ENCODE results near the gene TCF7L1.

TCF7L1 gene

DNA sequence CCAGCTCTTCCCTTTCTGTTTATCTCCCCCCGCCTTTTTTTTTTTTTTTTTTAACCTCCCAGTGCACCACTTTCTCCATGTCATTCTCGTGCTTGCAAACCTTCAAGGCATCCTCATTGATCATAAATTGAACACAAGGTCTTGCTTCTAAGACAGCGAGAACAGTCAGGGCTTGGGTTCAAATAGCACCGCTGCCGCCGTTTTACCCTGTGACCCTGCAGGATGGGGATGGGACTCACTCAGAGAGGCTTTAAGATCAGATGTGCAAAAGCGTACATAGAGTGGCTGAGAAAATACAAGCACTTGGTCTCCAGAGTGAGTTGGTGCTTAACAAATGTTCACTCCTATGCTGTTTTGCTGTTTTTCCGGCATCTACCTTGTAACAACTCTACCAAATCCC, 93.6 kb downstream of the TCF7L1 start:
- DNase-seq (ENCODE audit: low read depth, low spot score): no peak

DNA sequence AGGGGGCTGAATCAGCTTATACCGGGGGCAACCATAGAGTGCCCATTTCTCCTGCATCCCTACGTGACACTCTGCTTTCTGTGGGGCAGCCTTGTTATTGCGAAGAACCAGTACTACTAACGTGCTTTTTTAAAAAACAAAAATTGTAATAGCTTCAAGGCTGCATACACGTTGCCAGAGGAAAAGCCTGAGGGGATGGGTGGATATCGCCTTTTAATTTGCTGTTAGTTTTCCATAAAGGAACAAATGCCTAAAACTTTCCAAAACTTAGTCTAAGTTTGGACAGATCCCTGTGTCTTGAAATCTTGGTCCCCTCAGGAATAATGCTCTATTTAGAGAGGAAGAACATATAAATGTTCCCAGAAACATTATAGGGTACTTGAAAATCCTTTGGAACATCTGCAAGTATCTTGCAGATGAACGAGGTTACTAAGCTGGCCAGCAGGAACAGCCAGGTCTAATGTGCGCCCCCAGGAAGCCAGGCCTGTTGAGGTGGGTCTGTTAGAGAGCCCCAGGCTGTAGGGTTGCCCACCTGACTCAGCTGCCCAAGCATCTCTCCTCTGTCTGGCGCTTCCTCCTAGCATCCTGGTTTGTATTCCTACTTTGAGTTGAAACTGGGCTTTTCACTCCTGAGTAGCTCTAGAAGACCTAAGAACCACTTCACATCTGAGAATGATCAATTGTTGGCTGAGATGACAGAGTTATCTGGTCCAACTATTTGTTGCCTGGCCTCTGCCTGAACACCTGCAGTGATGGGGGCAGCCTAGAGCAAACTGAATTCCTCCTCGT, 97.7 kb downstream of the TCF7L1 start:
- DNase-seq (ENCODE audit: low read depth, low spot score): no peak

DNA sequence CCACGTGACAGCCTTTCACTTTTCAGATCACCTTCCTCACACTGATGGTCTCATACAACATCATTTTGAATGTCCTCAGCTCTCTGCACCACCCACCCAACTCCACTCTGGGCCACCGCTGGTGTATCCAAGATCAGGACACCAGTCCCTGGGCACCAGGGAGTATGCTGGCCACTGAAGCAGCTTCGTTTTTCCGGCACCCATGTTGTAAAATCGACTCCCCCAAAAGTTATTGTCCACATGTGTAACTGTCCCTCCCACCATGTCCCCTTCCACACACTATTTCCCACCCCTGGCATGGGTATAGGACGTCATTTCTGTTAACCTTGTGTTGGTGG, 98.2 kb downstream of the TCF7L1 start:
- DNase-seq (ENCODE audit: low read depth, low spot score): no peak

DNA sequence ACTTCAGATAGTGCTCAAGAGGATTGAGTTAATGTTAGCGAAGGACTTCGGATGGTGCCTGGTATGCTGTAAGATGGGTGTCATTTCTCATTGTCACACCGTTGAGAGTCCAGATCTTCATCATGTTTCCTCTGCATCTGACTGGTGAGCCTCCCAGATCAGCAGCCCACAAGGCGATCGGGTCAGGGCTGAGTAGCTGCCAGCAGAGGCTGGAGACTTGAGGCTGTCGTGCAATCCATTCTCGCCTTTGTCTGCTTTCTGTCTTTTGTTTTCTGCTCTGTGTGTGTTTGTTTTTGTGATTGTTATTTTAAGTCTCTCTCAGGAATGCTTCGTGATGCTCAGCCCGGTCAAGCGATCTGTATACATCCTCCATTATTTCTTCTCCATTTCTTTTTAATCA, 98.8 kb downstream of the TCF7L1 start:
- DNase-seq (ENCODE audit: low read depth, low spot score): no peak

DNA sequence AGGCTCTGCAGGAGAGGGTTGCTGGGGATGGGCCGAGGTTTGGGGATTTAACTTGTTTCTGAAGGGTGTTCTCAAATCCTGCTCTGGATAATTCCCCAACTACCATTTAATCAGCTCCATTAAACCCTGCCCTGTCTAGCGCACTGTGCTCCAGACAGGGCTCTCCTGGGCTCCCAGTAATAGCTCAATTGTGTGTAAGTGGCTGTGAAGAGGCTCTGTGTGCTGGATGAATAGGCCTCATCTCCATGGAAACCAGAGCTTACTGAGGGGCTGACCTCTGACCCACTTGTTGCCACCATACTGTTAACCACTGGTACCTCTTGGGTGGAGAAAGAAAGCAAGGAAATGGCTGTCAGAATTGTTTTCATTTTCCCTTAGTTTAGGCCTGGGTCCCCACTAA, 101.7 kb downstream of the TCF7L1 start:
- DNase-seq (ENCODE audit: low read depth, low spot score): no peak

DNA sequence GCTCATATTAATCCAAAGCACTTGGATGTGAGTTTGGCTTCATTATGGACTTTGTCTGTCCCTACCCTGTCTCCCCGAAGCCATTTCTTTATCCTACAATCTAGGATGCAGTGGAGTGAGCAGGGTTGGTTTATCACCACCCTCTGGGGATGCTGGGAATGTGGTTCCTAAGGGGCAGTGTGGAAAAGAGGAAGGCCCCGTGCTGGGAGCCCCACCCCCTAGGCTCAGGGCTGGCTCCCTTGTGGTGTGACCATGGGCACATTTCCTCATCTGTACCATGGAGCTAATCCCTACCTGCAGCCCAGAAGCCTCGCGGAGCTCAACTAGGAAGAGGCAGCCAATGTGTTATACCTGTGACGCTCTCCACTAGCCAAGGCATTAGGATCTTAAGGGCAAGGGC, 102.1 kb downstream of the TCF7L1 start:
- DNase-seq (ENCODE audit: low read depth, low spot score): no peak

DNA sequence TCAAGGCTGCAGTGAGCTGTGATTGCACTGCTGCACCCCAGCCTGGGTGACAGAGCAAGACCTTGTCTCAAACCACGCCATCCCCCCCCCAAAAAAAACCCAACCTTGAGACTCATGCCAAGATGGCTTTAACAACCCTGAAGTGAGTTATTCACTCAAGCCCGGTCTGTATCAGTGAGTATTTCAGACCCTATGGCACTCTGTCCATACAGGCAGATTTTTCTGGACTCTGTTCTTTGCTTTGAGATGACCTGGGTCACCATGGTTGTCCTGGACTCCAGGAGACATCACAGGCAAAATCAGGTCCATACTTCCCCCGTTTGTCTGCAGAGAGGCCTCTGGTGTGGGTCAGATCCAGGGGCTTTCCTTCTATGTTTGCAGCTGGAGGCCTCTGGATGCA, 102.9 kb downstream of the TCF7L1 start:
- DNase-seq (ENCODE audit: low read depth, low spot score): no peak

DNA sequence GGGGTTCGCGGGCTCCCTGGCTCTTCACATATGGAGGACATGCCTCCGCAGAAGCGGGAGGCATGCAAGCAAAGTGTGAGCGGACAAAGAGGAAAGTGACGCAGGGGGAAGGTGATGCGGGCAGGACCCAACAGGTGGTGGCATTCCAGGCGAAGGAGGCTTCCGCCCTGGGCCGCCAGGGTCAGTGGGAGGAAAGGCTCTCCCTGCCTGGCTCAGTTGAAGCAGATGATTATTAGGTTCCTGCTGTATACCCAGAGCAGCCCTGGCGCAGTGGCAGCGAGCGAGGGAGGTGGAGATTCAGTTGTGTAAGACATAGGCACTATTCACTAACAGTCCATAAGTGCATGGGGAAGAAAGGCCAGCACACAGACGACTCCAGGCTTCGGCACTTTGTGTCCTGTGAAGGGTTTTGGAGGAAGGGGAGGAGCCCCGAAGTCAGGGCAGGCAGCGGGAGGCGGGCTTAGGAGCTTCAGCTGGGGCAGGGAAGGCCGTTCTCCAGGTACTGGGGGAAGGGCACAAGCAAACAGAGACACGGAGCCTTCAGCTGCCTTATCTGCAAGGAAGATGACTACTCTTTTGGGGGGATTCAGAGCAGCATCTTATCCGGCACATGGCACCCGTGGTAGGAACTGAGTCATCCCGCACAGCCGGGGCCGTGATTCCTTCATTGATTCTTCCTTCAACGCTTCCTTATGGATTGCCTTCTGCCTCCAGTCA, 104.8 kb downstream of the TCF7L1 start:
- no peak for DNase-seq (ENCODE audit: low read depth, low spot score)

DNA sequence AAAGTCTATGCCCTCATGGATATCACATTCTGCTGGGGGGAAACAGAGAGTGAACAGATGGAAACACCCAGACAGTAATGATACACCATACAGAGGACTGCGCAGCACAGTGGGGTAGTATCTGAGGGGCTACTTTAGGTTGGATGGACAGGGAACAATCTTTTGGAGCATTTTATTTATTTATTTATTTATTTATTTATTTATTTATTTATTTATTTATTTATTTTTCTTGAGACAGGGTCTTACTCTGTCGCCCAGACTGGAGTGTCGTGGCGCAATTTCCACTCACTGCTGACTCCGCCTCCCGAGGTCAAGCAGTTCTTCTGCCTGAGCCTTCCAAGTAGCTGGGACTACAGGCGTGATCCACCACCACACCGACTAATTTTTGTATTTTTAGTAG, 105.4 kb downstream of the TCF7L1 start:
- DNase-seq (ENCODE audit: low read depth, low spot score): no peak

DNA sequence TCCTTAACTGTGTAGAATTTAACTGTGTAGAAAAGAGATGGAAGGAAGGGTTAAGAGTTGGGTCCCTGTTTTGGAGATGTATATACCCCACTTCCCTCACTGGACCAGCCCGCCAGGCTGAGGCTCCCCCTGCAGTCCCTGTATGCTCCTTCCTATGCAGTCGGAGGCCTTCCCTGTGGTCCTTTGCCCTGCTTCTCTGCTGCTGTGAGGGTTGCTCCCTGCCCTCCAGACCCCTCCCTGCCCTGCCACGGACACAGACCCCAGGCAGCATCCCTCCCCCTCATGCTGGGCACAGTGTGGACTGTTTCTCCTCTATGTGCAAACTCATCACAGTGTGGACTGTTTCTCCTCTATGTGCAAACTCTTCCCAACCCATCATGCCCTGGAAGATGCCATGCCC, 105.9 kb downstream of the TCF7L1 start:
- DNase-seq (ENCODE audit: low read depth, low spot score): no peak

DNA sequence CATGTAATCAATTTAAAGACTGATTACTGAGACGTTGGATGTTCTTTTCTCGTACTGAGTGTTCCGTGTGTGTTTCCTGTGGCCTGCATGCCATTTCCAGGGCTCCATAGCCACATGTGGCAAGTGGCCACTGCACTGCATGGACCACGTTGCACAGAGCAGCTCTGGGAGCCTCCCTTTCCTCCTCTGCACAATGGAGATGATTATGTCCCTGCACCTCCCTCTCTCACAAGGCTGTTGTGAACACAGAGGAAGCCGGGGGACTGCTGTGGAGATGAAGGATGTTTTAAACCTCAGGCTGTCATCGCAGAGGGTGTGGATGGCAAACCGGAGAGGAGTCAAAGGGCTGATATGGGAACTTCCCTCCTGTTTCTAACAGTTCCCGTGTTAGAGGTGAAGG, 106.9 kb downstream of the TCF7L1 start:
- no peak for DNase-seq (ENCODE audit: low read depth, low spot score)

DNA sequence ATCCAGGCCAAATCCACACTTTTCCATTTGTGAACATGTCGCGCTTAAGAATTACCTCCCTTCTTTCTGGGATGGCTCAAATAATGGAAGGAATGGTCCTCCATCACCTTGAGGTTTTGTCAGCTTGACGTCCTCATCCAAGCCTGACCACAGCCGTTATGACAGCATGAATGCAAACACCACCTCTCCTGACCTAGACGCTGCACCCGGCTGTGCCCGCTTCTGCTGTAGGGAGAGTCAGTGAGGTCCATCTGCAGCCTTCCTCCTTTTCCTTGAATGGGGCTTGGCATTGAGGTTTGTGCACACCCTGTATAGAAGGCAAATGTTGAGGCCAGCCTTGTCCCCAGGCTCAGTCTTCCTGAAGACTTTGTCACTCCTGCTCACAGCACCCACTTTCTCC, 109.1 kb downstream of the TCF7L1 start:
- DNase-seq (ENCODE audit: low read depth, low spot score): no peak

DNA sequence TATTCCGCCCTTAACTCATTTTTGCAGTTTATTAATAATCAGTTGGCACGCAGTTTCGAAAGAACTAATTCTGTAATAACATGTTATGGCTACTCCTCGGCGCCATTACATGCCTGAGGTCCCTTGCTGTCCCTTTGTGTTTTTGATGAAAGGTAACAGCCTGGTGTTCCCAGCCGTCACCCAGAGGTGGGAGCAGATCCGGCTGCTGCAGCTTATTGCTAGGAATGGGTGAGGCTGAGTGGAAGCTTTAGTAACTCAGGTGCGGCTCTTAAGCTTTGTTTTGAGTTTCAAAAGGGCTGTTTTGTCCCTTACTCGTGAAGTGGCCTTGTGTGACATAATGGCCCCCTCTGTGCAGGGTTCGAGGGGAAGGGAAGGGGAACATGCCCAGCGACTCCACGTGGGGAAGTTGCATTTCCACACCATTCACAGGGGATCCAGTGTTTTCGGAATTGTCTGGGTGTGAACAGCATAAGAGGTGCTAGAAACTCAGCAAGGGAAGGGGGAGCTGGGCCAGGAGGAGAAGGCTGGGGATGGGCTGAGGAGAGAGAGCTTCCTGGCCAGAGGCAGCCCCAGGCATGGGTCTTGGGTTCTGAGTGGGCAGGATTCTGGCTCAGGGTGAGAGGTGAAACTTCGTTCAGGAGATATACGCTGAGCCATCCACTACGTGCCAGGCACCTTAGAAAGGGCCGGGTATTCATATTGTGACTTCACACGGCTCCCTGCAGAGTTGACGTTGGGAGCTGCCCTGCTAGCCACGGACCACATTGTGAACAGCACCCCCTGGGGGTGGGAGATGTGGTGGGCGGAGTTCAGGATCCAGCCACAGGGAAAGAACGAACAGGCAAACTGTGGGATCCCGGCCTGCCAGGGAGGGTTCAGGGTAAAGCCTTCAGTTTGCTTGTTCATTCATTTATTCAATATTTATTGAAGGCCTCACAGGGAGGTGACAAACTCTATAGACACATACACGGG, 110.2 kb downstream of the TCF7L1 start:
- DNase-seq (ENCODE audit: low read depth, low spot score): no peak

DNA sequence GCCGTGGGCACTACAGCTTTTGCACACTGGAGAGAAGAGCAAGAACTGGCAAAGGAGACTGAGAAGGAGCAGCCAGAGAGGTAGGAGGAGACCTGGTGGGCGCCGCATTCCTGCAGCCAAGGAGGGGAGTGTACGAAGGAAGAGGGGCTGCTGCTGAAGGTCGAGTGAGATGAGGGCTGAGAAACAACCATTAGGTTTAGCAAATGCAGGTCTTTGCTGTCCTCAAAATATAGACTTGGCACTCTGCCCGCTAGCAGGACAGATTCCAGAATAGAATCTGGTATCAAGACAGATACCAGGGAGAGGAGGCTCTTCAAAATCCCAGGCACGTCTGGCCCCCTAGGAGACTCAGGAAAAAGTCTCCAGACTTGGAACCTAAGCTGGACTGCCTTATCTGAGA, 111.6 kb downstream of the TCF7L1 start:
- no peak for DNase-seq (ENCODE audit: low read depth, low spot score)

DNA sequence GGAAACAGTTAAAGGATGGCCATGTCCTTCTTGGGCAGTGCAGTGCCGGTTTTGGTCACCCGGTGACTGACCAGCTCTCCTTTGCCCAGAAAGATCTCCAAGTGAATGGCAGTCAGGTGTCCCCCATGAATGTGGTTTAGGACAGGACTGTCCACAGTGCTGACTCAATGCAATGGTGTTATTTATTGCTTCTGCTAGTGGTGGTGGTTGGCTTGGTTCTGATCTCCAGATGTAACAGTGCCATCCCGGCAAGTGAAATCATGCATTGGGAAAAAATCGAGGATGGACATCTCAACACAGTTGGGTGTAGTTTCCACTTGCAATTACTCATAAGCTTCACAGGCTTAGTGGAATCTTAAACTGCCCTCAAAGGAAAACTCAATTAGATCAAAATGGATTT, 112.7 kb downstream of the TCF7L1 start:
- DNase-seq (ENCODE audit: low read depth, low spot score): no peak

DNA sequence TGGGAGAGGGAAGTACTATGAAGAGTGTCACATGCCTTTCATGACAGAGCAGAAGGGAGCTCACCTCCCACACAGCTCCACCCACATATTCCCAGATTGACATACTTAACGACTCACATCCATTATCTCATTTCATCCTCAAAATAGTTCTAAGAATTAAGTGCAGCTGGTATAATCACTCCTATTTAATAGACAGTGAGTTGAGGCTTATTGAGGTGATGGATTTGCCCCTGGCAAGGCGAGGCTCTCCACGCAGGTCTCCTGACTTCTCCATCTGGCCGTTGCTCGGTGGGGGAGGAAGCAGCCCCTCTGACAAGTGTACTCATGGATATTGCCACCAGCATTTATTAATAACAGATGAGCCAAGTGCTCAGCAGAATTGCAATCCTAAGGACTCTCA, 113.2 kb downstream of the TCF7L1 start:
- DNase-seq (ENCODE audit: low read depth, low spot score): no peak

DNA sequence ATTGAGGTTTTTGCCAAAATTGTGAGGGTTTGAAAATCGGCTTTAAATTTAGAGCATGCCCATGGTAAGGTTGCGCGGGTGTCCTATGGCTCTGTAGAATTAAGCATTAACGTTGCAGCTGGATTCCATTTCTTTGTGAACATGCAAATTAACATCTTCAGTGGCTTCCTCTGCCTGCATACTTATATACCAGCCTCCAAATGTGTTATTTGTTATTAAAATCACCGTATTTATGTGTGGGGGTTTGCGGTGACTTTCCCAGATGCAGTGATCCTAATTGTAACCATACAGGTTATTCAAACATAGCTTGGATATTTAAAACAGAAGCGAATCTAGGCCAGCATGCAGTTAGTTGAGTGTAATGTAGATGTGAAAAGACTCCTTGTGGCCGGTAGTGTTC, 114.4 kb downstream of the TCF7L1 start:
- no peak for DNase-seq (ENCODE audit: low read depth, low spot score)

DNA sequence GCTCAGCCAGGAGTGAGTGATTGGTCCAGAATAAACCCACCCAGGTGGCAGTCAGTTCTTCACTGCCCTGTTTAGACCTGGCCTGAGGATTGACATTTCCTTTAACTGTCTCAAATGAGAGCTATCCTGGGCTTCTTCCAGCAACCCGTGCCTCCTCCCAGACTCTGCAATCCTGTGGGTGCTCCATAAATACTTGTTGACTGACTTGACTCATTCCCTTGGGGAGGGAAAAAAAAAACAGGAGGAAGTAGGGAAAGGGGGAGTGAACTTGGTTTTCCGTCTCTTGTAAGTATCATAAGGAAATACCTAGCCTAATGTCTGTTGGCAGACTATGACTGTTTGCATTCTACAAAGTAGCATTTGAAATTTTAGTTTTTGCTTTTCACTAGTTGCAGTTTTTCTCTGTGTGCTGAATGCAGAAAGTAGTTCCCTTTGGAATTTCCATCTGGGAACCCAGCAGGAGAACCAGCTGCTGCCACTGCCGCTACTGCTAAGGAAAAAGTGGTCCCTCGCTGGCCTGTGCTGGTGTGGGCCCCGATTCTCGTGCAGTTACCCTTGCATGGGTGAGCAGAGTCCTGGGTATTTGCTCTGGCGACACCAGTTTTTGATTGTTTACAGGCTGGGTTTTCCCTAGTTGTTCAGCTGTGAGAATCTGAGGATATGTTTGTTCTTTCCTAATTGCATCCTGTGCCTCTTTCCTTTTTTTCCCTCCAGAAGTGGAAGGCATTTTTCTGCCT, 115.7 kb downstream of the TCF7L1 start:
- DNase-seq (ENCODE audit: low read depth, low spot score): no peak

DNA sequence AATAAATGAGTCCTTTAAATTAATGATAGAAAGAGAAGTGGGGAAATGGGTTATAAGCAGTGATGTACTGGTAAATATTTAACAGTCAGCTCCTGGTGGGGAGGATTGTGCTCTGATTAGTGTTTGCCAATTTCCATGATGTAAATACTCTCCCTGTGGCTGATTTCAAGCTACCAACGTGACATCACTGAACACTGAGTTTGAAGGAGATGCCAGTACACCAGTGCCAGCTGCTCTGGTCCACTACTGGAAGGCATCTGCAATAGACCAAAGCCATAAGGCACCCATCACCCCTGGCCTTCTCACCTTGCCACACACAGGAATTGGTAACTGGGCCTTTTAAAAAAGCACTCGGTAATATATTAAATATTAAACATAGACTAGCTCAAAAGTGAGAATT, 116.9 kb downstream of the TCF7L1 start:
- DNase-seq (ENCODE audit: low read depth, low spot score): no peak

DNA sequence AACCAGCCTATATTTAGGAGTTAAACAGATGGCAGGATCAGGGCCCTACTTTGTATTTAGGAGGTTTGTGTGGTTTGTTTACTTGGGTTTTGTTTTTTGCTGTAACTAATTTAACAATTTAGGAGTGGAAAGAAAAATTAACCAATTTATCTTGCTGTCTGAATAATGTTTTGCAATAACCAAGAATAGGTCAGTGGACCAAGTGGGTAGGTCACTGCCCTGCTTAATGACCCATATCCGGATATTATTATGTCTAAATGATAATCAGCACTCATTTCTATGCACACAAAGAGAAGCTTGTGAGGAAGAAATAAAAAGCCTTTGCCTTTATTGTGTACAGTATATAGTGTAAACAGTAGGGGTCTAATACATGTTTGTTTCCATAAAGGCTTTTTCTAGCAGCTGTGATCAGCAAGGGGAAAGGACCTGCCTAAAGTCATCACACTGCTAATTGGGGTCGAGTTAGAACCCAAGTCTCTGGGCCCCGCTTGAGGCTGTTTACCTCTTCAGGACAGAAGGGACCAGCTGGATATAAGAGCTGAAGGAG, 118.0 kb downstream of the TCF7L1 start:
- DNase-seq (ENCODE audit: low read depth, low spot score): no peak

DNA sequence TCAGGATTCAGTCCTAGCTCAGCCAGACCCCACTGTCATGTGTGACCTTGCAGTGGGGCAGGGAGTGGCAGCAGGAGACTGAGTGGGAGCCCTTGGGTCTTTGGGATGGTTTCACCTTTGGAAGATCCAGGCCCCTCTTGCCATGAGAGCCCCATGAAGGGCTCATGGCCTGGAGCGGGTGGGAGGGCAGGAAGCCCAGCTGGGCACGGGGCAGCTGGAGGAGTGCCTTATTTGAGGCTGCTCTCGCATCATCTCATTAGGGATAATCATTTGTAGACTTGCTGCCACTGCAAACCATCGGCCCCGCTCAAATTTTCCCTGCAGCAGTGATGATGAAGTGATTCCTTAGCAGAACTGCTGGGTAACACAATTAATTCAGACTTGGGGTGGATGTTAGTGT, 120.7 kb downstream of the TCF7L1 start:
- DNase-seq (ENCODE audit: low read depth, low spot score): no peak
